Caco-2 (cell line): ENCODE data around the gene NEK3. TPM values are rescaled to one million over a fixed set of nuclear protein-coding genes. Genes with fewer than 3 reads are reported as not detected.

Experiments used
- BruUV-seq: library from RNA; stranded (reverse); fragments of 400-500 nt; replicated peaks from 2 replicates; lab custom pipeline; 2021; lab: Mats Ljungman, UMichigan
- CTCF ChIA-PET: fragments of 300-600 bp; sonication (Branson Sonifier 250); formaldehyde crosslinking; loops from one replicate; lab custom pipeline; 2022; ENCODE audit warnings: antibody characterized with exemption; lab: Charles Lee
- POLR2A ChIA-PET: fragments of 300-600 bp; sonication (Branson Sonifier 250); formaldehyde crosslinking; loops from one replicate; lab custom pipeline; 2022; ENCODE audit warnings: antibody characterized with exemption; lab: Charles Lee
- DNase-seq, 2 experiments: peaks; one replicate each; pipeline versions ENCODE4 v3.0.0 to v3.0.0-alpha.2; 2020 to 2022
- H3K27me3 ChIP-seq: replicated peaks from 2 replicates; pipeline ENCODE4 v1.6.0; 2011; ENCODE audit warnings: low read length; ENCODE audit not compliant: control insufficient read depth, insufficient read depth
- H3K36me3 ChIP-seq: 2 replicates; pipeline ENCODE4 v1.5.1; 2011; ENCODE audit warnings: low read length; ENCODE audit not compliant: control insufficient read depth, insufficient read depth
- H3K4me1 ChIP-seq: fragments of 250-450 bp; sonication (Bioruptor Pico); 2 replicates; pipeline ENCODE4 v1.5.1; 2020; ENCODE audit warnings: mild to moderate bottlenecking
- H3K4me3 ChIP-seq: 2 replicates; pipeline ENCODE4 v1.5.1; 2011; ENCODE audit warnings: low read depth, mild to moderate bottlenecking, control low read depth, low read length
- H3K9me3 ChIP-seq: fragments of 250-450 bp; sonication (Bioruptor Pico); 2 replicates; pipeline ENCODE4 v1.5.1; 2020; ENCODE audit warnings: mild to moderate bottlenecking, moderate library complexity
- H3K27ac Mint-ChIP-seq: one replicate; pipeline ENCODE4 v1.8.0; 2022; ENCODE audit warnings: mixed read lengths; ENCODE audit not compliant: unreplicated experiment
- H3K27me3 Mint-ChIP-seq: one replicate; pipeline ENCODE4 v1.8.0; 2022; ENCODE audit warnings: mixed read lengths; ENCODE audit not compliant: insufficient read depth, unreplicated experiment
- H3K36me3 Mint-ChIP-seq: one replicate; pipeline ENCODE4 v1.8.0; 2022; ENCODE audit warnings: mild to moderate bottlenecking, mixed read lengths; ENCODE audit not compliant: insufficient read depth, unreplicated experiment
- H3K4me1 Mint-ChIP-seq: one replicate; pipeline ENCODE4 v1.8.0; 2022; ENCODE audit warnings: low read depth, mixed read lengths; ENCODE audit not compliant: unreplicated experiment
- H3K4me3 Mint-ChIP-seq: one replicate; pipeline ENCODE4 v1.8.0; 2022; ENCODE audit warnings: mild to moderate bottlenecking, moderate library complexity, mixed read lengths; ENCODE audit not compliant: unreplicated experiment
- H3K9me3 Mint-ChIP-seq: one replicate; pipeline ENCODE4 v1.8.0; 2022; ENCODE audit warnings: mixed read lengths; ENCODE audit not compliant: unreplicated experiment
- CTCF ChIP-seq, 2 experiments: fragments of 200-600 bp in 1 of 2; IDR thresholded peaks; 1 replicate in 1 of 2; 2 replicates in 1 of 2; pipeline versions ENCODE4 v1.5.1 to v1.8.0; 2011 to 2022; ENCODE audit warnings: antibody characterized with exemption in 1 of 2, control low read depth in 1 of 2, inconsistent platforms in 1 of 2, low read depth in 1 of 2, low read length in 1 of 2, mild to moderate bottlenecking in 1 of 2, moderate library complexity in 1 of 2; ENCODE audit not compliant: insufficient read depth in 1 of 2, severe bottlenecking in 1 of 2, unreplicated experiment in 1 of 2
- intact Hi-C: fragments of 100-400 bp; cut with micrococcal nuclease; formaldehyde crosslinking; loops from one replicate; pipeline ENCODE4 v1.10.0; 2022; ENCODE audit not compliant: unreplicated experiment
- total RNA-seq: library from RNA; stranded (reverse); gene quantifications from 2 replicates; pipeline ENCODE4 v1.2.3, GENCODE V29; 2022

NEK3 gene
- total RNA-seq, 1 experiment from 2014 or later = 33.5 TPM

- no peaks in the 10 kb centered on the region for H3K9me3 Mint-ChIP-seq
- Histone ChIP-seq H3K4me3 (peak overlapping the region; percentile 91), H3K36me3 (no peaks in the 10 kb centered on the region; the same call in none of the 2 replicates), H3K9me3 (no peaks in the 10 kb centered on the region), H3K4me1 (peaks cover 54% of the 10 kb centered on the region), H3K27me3 (no peaks in the 10 kb centered on the region)
- no peak for DNase-seq
- POLR2A ChIA-PET = no interaction called here
- H3K27me3 Mint-ChIP-seq = no peaks in the 10 kb centered on the region
- intact Hi-C loops = loop anchor here (2.0 kb wide), 1 partner anchor 35 kb away; no protein-coding TSS in a partner anchor
- peaks cover 13% of the 10 kb centered on the region for H3K36me3 Mint-ChIP-seq
- peak overlapping the region; percentile 79 for H3K27ac Mint-ChIP-seq
- CTCF ChIA-PET = interaction anchor here (0.5 to 1.7 kb wide), 3 partner anchors 31 to 114 kb away, joined by 3 to 6 read pairs (median 5); partner anchors contain the start of gene NEK5
- peaks cover 54% of the 10 kb centered on the region for H3K4me1 Mint-ChIP-seq
- BruUV-seq = no TSS peak
- no peak for TF ChIP-seq CTCF (IDR thresholded peaks at IDR 0.05; ENCODE audit: insufficient read depth in 1 of 2, low read depth in 1 of 2, low read length in 1 of 2, severe bottlenecking in 1 of 2, unreplicated experiment in 1 of 2)
- peak overlapping the region; percentile 76 for H3K4me3 Mint-ChIP-seq
Observed at GRCh38 chr13:52160053-52160452, 656 bp upstream of the NEK3 start.

GRCh38 chr13:52158629-52159158, 703 bp downstream of the NEK3 start:
- no TSS peak for BruUV-seq
- CTCF ChIA-PET = interaction anchor here (1.4 to 1.7 kb wide), 2 partner anchors 29 to 35 kb away, joined by 5 to 6 read pairs; partner anchors contain the start of gene NEK5
- Mint-ChIP-seq H3K36me3 (peaks cover 13% of the 10 kb centered on the region), H3K9me3 (no peaks in the 10 kb centered on the region), H3K4me1 (peaks cover 49% of the 10 kb centered on the region), H3K27me3 (no peaks in the 10 kb centered on the region), H3K27ac (peak overlapping the region; percentile 79), H3K4me3 (peak overlapping the region; percentile 76)
- peak overlapping the region; percentile 91 for H3K4me3 ChIP-seq
- POLR2A ChIA-PET = no interaction called here
- no peak for TF ChIP-seq CTCF (IDR thresholded peaks at IDR 0.05; ENCODE audit: insufficient read depth in 1 of 2, low read depth in 1 of 2, low read length in 1 of 2, severe bottlenecking in 1 of 2, unreplicated experiment in 1 of 2)
- no peaks in the 10 kb centered on the region for H3K27me3 ChIP-seq
- peaks cover 51% of the 10 kb centered on the region for H3K4me1 ChIP-seq
- no peaks in the 10 kb centered on the region for H3K9me3 ChIP-seq
- intact Hi-C loops = loop anchor here (10.0 kb wide), 1 partner anchor 286 kb away; no protein-coding TSS in a partner anchor
- DNase-seq = peak in 1 of 2 experiments; percentile 32
- peaks cover 1% of the 10 kb centered on the region for H3K36me3 ChIP-seq

GRCh38 chr13:52156724-52157261, 2.6 kb downstream of the NEK3 start:
- peaks cover 1% of the 10 kb centered on the region for H3K36me3 ChIP-seq
- peaks cover 30% of the 10 kb centered on the region for H3K4me1 Mint-ChIP-seq
- no peak overlapping the region for H3K27ac Mint-ChIP-seq
- H3K9me3 ChIP-seq = no peaks in the 10 kb centered on the region
- H3K27me3 ChIP-seq = no peaks in the 10 kb centered on the region
- no peak for DNase-seq
- peaks cover 6% of the 10 kb centered on the region for H3K36me3 Mint-ChIP-seq
- BruUV-seq = no TSS peak
- intact Hi-C loops = loop anchor here (10.0 kb wide), 1 partner anchor 288 kb away; no protein-coding TSS in a partner anchor
- no peaks in the 10 kb centered on the region for H3K27me3 Mint-ChIP-seq
- no peaks in the 10 kb centered on the region for H3K9me3 Mint-ChIP-seq
- POLR2A ChIA-PET = no interaction called here
- peaks cover 32% of the 10 kb centered on the region for H3K4me1 ChIP-seq
- no peak for TF ChIP-seq CTCF (IDR thresholded peaks at IDR 0.05; ENCODE audit: insufficient read depth in 1 of 2, low read depth in 1 of 2, low read length in 1 of 2, severe bottlenecking in 1 of 2, unreplicated experiment in 1 of 2)
- peak overlapping the region; percentile 7 for H3K4me3 Mint-ChIP-seq
- H3K4me3 ChIP-seq = no peak overlapping the region
- CTCF ChIA-PET = no interaction called here
